Right renal pelvis (tissue), 4 donors: ENCODE measurements around the gene VARS2. TPM values are rescaled to one million over a fixed set of nuclear protein-coding genes. Genes with fewer than 3 reads are reported as not detected.
"Not testable (repeated sequence)": the region's sequence is repeated elsewhere in the genome, so short reads cannot be mapped to it uniquely, and the experiment has no call there.

Source experiments
- DNase-seq, 4 donors: peaks; one replicate each; pipeline ENCODE4 v3.0.0-alpha.2; 2013; ENCODE audit warnings: low read depth in 4 of 4, low spot score in 3 of 4, missing footprints in 1 of 4
- polyA plus RNA-seq, 4 donors: library from polyadenylated mRNA; unstranded; fragments of 120-200 nt; gene quantifications; one replicate each; pipeline ENCODE4 v1.2.1, GENCODE V29; 2013; ENCODE audit not compliant: insufficient read length in 4 of 4

VARS2 gene
- polyA plus RNA-seq, 4 donors: 30.5 to 47.1 (median 35.5) TPM

DNA sequence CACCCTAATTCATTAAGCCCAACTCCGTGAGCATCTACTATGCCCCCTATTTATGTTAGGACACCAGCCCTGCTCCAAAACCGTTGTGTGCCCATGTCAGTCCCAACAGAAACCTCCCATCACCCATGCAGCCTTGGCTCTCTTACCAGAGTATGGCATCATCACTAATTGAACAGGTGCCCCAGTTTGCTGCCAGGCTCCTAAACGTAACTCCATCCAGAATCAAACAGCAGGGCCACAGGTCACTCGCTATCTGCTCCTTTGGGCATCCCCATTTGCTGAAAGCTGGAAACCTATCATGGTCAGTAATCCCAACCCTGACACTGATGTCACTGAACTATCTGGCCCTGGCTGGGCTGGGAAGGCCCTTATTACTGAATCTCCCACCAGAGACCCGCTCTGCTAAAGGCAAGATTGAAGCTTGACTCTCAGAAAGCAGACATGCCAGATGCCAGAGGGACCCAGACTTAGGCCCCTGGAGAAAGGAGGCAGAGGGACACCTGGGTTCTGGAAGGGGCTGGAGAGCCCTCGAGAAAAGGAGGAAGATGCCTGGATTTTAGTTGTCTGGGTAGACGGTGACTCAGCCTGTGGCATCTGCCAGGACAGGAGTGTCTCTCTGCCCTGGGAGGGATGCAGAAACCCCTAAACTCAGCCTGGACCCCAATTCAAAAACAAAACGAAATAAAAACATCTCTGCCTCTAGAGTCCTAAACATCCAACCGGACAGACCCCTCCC, 40.8 kb downstream of the VARS2 start:
- no peak for DNase-seq

DNA sequence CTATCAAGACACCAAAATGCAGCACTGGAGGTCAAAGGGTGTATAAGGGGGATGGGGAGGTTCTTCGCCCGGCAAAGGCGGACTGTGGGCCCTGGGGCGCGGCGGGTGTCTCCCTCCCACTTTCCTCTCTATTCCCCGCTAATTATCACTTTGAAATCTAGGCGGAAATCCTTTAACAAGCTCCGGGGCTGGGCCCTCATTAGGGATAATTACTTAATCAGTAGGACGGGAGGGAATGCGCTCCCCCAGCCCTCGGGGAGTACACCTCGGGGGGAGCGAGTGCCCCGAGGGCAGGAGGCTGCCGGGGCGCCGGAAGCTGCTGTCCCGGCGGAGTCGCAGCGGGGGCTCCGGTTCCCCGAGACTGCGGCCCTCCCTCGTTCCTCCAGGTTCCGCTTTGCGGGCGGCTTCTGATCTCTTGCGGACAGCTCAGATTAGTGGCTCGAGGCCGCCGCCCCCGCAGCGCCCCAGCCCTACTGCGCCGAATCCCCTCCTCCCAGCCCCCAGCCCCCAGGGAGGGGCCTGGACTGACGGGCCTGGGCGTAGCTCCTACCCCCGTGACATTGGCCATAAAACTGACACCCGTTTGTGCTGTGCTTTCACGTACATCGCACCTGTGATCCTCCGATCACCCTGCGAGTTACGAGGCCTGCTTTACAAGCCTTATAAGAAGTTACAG, 41.5 kb downstream of the VARS2 start:
- peak in 3 of 4 donors; percentile 38 to 52 (median 41) for DNase-seq

DNA sequence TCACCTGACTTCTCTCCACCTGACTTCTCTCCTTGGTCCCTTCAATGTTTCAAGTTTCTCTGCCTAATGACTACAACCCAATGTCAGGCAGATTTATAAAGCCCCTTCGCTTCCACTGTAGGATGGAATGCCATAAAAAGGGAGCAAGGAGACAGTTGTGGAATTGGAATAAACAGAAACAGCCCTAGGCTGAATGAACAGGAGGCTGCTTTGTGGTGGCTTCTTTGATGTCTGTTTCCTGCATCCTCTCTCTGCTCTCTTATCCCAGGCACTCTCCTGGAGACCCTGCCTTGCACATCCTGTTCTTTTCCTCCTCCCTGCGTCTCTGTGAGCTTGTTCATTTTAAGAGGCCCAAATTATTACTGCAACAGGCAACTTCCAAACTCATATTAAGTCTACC, 43.7 kb downstream of the VARS2 start:
- DNase-seq: no peak

GRCh38 chr6:30960907-30961673, 47.1 kb downstream of the VARS2 start:
- no peak for DNase-seq

DNA sequence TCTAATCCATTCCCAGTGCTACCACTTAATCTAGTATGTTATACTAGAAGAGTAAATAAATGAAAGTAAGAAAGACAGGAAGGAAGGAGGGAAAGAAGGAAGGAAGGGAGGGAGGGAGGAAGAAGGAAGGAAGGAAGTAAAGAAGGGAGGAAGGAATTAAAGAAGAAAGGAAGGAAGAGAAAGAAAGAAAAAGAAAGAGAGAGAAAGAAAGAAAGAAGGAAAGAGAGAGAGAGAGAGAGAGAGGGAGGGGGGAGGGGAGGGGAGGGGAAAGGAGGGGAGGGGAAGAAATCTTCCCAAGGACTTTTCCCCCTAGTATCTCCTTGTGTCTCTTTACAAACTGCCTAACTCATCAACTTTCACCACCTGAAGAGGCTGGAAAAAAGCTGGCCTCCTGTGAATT, 48.7 kb downstream of the VARS2 start:
- DNase-seq: no peak

GRCh38 chr6:30963641-30964040, 49.6 kb downstream of the VARS2 start:
- no peak for DNase-seq

DNA sequence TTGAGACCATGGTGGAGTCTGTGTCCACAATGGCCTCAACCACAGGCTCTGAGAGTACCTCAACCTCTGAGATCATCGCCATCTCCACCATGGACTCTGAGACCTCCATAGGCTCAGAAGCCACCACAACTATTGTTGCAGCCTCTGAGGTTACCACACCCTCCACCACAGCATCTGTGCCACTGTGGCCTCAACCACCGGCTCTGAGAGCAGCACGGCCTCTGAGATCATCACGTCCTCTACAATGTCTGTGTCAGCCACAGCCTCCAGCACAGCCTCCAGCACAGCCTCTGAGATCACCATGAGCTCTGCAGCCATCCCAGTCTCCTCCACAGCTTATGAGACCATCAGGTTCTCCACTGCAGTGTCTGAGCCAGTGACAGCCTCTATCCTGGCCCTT, 50.0 kb downstream of the VARS2 start:
- DNase-seq: no peak

DNA sequence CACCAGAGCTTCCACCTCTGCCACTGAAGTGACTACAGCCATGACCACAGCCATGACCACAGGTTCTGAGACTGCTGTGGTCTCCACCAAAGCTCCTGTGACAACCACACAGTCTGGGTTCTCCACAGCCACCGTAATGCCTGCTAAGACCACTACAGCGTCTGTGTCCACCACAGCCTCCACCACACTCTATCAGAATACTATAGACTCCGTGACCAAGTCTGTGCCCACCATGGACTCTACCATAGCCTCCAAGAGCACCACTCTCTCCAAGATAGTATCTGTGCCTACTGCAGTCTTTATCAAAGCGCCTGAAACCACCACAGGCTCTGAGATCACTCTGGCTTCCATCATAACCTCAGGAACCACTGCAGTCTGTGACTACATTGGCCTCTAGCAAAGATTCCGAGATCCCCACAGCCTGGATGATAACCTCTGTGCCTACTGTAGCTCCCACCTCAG, 51.1 kb downstream of the VARS2 start:
- no peak for DNase-seq

DNA sequence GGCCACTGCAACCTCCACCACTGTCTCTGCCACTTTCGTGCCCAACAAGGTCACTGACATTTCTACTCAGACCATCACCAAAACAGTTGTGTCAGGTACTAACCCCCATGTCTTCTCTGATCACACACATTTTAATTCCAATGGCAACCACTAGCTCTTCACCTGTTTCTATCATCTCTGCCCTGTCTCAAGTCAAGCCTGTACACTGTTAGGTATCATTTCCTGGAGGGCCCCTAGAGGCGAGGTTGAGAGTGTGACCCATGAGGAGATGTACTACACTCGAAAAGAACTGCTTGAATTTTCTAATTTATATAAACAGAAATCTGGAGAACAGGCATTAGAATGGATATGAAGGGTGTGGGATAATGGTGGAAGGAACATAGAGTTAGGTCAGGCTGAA, 52.1 kb downstream of the VARS2 start:
- DNase-seq: no peak

DNA sequence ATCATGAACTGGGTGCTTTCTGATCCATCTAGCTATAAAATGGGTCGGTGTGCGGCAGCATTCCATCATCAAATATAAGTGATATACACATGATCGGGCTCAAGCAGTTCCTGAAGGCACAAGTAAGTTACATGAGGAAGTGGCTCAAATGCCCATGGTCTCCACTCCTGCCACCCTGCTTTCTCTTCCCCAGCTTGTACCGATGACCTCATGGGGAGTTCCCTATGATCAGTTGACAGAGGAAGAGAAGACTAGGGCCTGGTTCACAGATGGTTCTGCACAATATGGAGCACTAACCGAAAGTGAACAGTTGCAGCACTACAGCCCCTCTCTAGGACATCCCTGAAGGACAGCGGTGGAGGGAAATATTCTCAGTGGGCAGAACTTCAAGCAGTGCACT, 55.1 kb downstream of the VARS2 start:
- not testable (repeated sequence) for DNase-seq

- no peak for DNase-seq
These were observed 56.9 kb downstream of the VARS2 start for GRCh38 chr6:30970946-30971345.

DNA sequence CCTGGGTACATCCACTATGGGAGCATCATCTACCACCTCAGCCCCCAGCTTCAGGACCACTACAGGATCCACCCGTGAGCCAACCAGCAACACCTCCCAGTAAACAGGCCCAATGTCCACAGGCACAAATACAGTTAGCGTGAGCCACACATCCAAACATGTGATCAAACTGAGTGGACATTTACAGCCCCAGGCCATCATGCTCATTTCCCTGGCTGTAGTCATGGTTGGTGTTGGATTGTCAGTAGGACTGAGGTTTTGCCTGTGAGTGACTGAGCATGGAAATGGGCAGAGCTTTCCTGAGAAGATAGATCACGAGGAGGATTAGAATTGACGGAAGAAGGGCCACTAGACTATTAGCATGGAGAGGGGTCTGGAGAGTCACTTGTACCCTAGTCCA, 58.8 kb downstream of the VARS2 start:
- DNase-seq: no peak

- no peak for DNase-seq
These were observed 60.6 kb downstream of the VARS2 start for GRCh38 chr6:30974490-30975252.

Other genes with a start within 250 kb of the VARS2 start
- 10 to 100 TPM; 35.9 to 44.1 (median 40.8) TPM for gene DHX16, start 241.2 kb upstream of the VARS2 start, polyA plus RNA-seq
- 10 to 100 TPM; 39.5 to 41.7 (median 41.3) TPM for gene PPP1R18, start 227.6 kb upstream of the VARS2 start, polyA plus RNA-seq
- gene NRM, start 223.3 kb upstream of the VARS2 start, polyA plus RNA-seq: 10 to 100 TPM; 37.6 to 39.7 (median 38.2) TPM
- gene MDC1, start 197.0 kb upstream of the VARS2 start, polyA plus RNA-seq: 10 to 100 TPM; 39.8 to 46.4 (median 41.5) TPM
- gene TUBB, start 193.9 kb upstream of the VARS2 start, polyA plus RNA-seq: 1,000 to 10,000 TPM; 1,131 to 1,274 (median 1,215) TPM
- gene FLOT1, start 171.6 kb upstream of the VARS2 start, polyA plus RNA-seq: 100 to 1,000 TPM; 135 to 145 (median 143) TPM
- gene IER3, start 169.7 kb upstream of the VARS2 start, polyA plus RNA-seq: 10 to 100 TPM; 19.5 to 27.0 (median 25.1) TPM
- 100 to 1,000 TPM; 164 to 211 (median 178) TPM for gene DDR1, start 29.7 kb upstream of the VARS2 start, polyA plus RNA-seq
- 10 to 100 TPM; 41.7 to 47.1 (median 44.8) TPM for gene GTF2H4, start 6.0 kb upstream of the VARS2 start, polyA plus RNA-seq
- gene SFTA2, start 17.9 kb downstream of the VARS2 start, polyA plus RNA-seq: 1 to 10 TPM; 1.0 to 1.8 (median 1.5) TPM
- gene MUCL3, start 26.7 kb downstream of the VARS2 start, polyA plus RNA-seq: under 1 TPM in 2 of 4 donors, not detected in 2; 0.05 to 0.06 TPM
- gene MUC21, start 69.5 kb downstream of the VARS2 start, polyA plus RNA-seq: under 1 TPM in 1 of 4 donors, not detected in 3; 0.01 TPM
- not detected for gene MUC22, start 96.2 kb downstream of the VARS2 start, polyA plus RNA-seq
- gene C6orf15, start 198.3 kb downstream of the VARS2 start, polyA plus RNA-seq: not detected
- under 1 TPM in 2 of 4 donors, not detected in 2; 0.29 to 0.59 TPM for gene PSORS1C1, start 200.6 kb downstream of the VARS2 start, polyA plus RNA-seq
- under 1 TPM in 1 of 4 donors, not detected in 3; 0.03 TPM for gene CDSN, start 206.2 kb downstream of the VARS2 start, polyA plus RNA-seq
- not detected for gene PSORS1C2, start 224.8 kb downstream of the VARS2 start, polyA plus RNA-seq
- 10 to 100 TPM; 26.1 to 33.6 (median 29.8) TPM for gene CCHCR1, start 243.6 kb downstream of the VARS2 start, polyA plus RNA-seq
- gene TCF19, start 244.4 kb downstream of the VARS2 start, polyA plus RNA-seq: 10 to 100 TPM; 17.2 to 20.1 (median 18.1) TPM